Left lung (tissue), 10 donors: Measurements from ENCODE around the gene PDE6H. TPM values are rescaled to one million over a fixed set of nuclear protein-coding genes. Genes with fewer than 3 reads are reported as not detected.

Experiments
- ATAC-seq: fragments of 200-7000 bp; cut with Tn5 transposase; one replicate; pipeline ENCODE4 v1.9.1; 2020; ENCODE audit warnings: moderate library complexity
- DNase-seq, 4 donors: peaks; one replicate each; pipeline ENCODE4 v3.0.0-alpha.2; 2013 to 2020
- H3K27ac ChIP-seq, 2 donors: fragments of 200-600 bp; sonication (generic) in 1 of 2; one replicate each; pipeline versions ENCODE4 v1.5.0 to v1.8.0; 2020 to 2021
- H3K27me3 ChIP-seq, 2 donors: fragments of 200-600 bp; sonication (generic) in 1 of 2; one replicate each; pipeline versions ENCODE4 v1.5.0 to v1.8.0; 2020 to 2021
- H3K36me3 ChIP-seq, 2 donors: fragments of 200-600 bp; sonication (generic) in 1 of 2; one replicate each; pipeline versions ENCODE4 v1.5.0 to v1.8.0; 2020 to 2021
- H3K4me1 ChIP-seq, 2 donors: fragments of 200-600 bp; one replicate each; pipeline ENCODE4 v1.8.0; 2021
- H3K4me3 ChIP-seq, 2 donors: fragments of 200-600 bp; sonication (generic) in 1 of 2; one replicate each; pipeline versions ENCODE4 v1.5.0 to v1.8.0; 2020 to 2021; ENCODE audit warnings: mild to moderate bottlenecking in 1 of 2
- H3K9me3 ChIP-seq, 2 donors: fragments of 200-600 bp; sonication (generic) in 1 of 2; one replicate each; pipeline versions ENCODE4 v1.5.0 to v1.8.0; 2020 to 2021
- intact Hi-C, 2 donors: fragments of 100-400 bp; cut with DNase I; formaldehyde crosslinking; loops; one replicate each; pipeline versions ENCODE4 v1.11.2 to v1.14.2; 2022
- polyA plus RNA-seq, 6 donors: library from polyadenylated mRNA; unstranded; fragments of 120-200 nt; gene quantifications; one replicate each; pipeline ENCODE4 v1.2.1, GENCODE V29; 2013; ENCODE audit not compliant: insufficient read length in 6 of 6
- total RNA-seq, 2 donors: library from RNA; stranded (reverse); fragmentation: NEBNext Ultra II Directional; extraction: Animal tissue kit (Norgen Biotek cat#: 25700); gene quantifications; one replicate each; pipeline ENCODE4 v1.2.1, GENCODE V29; 2021
- TF ChIP-seq, protein P1 (sequence below), 2 donors: fragments of 200-600 bp; sonication (generic) in 1 of 2; IDR thresholded peaks; one replicate each; pipeline versions ENCODE4 v1.5.0 to v1.8.0; 2021; ENCODE audit warnings: antibody characterized with exemption in 2 of 2
- donor health status: DM: no; HTN: yes; CAD: no.
- donor health status: DM: no; HTN: no; CAD: no.

The PDE6H gene
- total and polyA plus RNA-seq, 8 donors: not detected

DNA sequence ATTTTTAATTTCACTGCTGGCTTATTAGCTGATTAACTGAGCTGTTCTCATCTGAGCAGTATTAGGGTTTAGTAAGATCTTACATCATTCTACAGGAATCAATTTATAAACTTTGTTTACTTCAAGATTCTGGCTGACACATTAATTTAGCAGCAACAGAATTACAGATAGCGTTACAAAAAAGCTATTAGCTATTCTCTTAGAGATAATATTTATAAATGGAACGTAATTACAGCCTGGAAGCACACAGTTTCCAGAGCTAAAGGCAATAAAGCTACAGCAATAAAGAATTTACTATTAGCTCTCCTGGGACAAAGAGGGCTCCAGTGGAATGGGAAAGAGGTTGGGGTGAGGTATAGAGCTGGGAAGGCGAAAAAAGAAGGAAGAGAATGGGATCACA, 34.7 kb downstream of the PDE6H start:
- no peaks in the 10 kb centered on the region for H3K27me3 ChIP-seq

DNA sequence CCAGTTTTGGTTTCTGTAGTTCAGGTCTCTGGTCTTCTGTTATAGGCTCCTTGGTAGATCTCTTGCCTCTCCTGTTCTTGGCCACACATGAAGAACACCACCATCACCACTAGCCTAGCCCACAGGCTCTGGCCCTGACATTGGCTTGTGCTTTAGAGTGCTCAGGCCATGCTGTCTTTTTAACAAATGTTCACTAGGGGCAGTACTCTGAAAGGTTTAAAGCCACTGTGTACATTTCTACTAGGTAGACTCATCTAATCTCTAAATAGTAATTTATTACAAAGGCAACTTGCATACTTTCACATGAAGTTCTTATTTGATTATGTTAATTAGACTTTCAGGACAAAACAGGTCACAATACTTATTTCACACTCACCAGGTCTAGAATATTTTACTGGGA, 38.3 kb downstream of the PDE6H start:
- intact Hi-C loops: no loop called here
- H3K27ac ChIP-seq: no peak overlapping the region
- no peaks in the 10 kb centered on the region for H3K4me1 ChIP-seq
- H3K36me3 ChIP-seq: no peaks in the 10 kb centered on the region
- no peaks in the 10 kb centered on the region for H3K9me3 ChIP-seq
- DNase-seq (no peak), ATAC-seq (peak; percentile 54)
- TF ChIP-seq, protein P1, sequence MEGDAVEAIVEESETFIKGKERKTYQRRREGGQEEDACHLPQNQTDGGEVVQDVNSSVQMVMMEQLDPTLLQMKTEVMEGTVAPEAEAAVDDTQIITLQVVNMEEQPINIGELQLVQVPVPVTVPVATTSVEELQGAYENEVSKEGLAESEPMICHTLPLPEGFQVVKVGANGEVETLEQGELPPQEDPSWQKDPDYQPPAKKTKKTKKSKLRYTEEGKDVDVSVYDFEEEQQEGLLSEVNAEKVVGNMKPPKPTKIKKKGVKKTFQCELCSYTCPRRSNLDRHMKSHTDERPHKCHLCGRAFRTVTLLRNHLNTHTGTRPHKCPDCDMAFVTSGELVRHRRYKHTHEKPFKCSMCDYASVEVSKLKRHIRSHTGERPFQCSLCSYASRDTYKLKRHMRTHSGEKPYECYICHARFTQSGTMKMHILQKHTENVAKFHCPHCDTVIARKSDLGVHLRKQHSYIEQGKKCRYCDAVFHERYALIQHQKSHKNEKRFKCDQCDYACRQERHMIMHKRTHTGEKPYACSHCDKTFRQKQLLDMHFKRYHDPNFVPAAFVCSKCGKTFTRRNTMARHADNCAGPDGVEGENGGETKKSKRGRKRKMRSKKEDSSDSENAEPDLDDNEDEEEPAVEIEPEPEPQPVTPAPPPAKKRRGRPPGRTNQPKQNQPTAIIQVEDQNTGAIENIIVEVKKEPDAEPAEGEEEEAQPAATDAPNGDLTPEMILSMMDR (IDR thresholded peaks at IDR 0.05): no peak
- no peak overlapping the region for H3K4me3 ChIP-seq
- H3K27me3 ChIP-seq: no peaks in the 10 kb centered on the region

More for the DNA sequence above, 34.7 kb downstream of the PDE6H start:
- H3K27ac ChIP-seq: no peak overlapping the region
- no peak overlapping the region for H3K4me3 ChIP-seq
- ATAC-seq (no peak), DNase-seq (no peak)
- TF ChIP-seq, protein P1 (IDR thresholded peaks at IDR 0.05): no peak
- intact Hi-C loops: no loop called here
- H3K4me1 ChIP-seq: no peaks in the 10 kb centered on the region
- H3K9me3 ChIP-seq: no peaks in the 10 kb centered on the region
- H3K36me3 ChIP-seq: no peaks in the 10 kb centered on the region

DNA sequence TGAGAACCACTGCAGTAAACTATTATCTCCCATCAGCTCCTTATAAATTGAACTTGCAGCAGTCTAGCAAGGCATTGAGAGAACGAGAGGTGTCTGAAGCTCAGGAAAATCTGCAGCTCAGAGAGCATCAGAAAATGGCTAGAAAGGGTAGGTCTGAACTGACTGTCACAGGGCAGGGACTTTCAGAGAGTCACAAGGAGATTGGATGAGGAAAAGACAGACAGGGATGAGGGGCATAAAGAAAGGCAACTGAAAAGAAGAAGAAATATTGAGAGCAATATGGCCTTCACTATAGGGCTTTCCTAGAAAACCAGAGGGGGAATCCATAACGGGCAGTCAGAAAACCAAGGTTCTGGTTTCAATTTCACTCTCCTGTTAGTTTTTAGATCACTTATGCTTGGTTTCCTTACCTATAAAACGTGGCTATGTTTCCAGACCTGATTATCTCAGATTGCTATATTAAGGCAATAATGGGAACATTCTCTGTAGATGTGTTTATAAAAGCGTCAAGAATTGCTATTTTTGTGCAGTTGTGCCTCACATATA, 40.9 kb downstream of the PDE6H start:
- Histone ChIP-seq H3K36me3 (no peaks in the 10 kb centered on the region), H3K4me1 (no peaks in the 10 kb centered on the region), H3K27me3 (no peaks in the 10 kb centered on the region), H3K9me3 (no peaks in the 10 kb centered on the region), H3K27ac (no peak overlapping the region), H3K4me3 (no peak overlapping the region)
- intact Hi-C loops: no loop called here
- DNase-seq (no peak), ATAC-seq (no peak)
- TF ChIP-seq, protein P1 (IDR thresholded peaks at IDR 0.05): no peak

DNA sequence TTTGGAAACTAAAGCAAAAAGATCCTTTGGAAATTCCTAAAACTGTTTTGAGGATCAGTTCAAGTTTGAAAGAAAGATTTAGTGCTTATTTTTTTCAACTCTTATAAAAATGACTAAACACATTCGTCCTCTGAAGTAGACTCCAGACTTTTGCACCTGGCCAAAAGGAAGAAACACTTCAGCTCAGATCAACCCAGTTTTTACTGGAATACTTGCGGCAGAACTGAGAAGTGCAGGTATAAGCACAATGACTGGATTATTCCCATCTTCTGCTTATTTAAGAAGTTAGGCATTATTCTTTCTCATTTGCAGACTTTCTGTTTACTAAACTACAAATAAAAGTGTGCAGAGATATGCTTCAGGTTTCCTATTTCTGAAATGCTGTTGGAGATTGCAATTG, 41.9 kb downstream of the PDE6H start:
- Histone ChIP-seq H3K27me3 (no peaks in the 10 kb centered on the region), H3K36me3 (no peaks in the 10 kb centered on the region), H3K9me3 (no peaks in the 10 kb centered on the region), H3K27ac (no peak overlapping the region), H3K4me1 (no peaks in the 10 kb centered on the region), H3K4me3 (no peak overlapping the region)
- intact Hi-C loops: no loop called here
- no peak for DNase-seq
- ATAC-seq: peak; percentile 73
- TF ChIP-seq, protein P1 (IDR thresholded peaks at IDR 0.05): no peak

DNA sequence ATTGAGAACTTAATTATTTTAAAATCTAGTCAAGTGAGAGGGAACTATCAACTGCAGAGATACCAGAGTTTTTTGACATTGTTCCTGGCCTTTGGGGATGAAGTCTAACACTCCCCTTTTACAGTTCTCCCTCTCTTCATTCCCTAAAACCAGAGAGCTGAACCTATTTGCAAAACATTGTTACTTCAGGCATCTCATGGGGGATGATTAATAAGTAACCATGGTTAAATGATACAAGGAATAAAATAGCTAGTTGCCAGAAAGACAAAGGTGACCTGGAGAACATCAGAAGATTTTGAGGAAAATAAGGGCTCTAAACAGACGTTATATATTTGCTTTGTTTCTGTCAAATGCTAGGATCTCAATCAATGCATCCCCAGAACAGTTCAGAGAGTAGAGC, 42.3 kb downstream of the PDE6H start:
- H3K27ac ChIP-seq: no peak overlapping the region
- ATAC-seq: no peak

More for the DNA sequence above, 42.3 kb downstream of the PDE6H start:
- no peak for DNase-seq
- no peaks in the 10 kb centered on the region for H3K4me1 ChIP-seq
- TF ChIP-seq, protein P1 (IDR thresholded peaks at IDR 0.05): no peak
- no peaks in the 10 kb centered on the region for H3K27me3 ChIP-seq
- intact Hi-C loops: no loop called here
- H3K36me3 ChIP-seq: no peaks in the 10 kb centered on the region
- H3K9me3 ChIP-seq: no peaks in the 10 kb centered on the region
- H3K4me3 ChIP-seq: no peak overlapping the region
